GM21825 (cell line): Measurements from ENCODE around the gene FARS2.

Experiments
- ATAC-seq: cut with Tn5 transposase; IDR thresholded peaks from one replicate; pipeline ENCODE4 v1.9.1; 2021; ENCODE audit warnings: mild to moderate bottlenecking, moderate library complexity; ENCODE audit not compliant: unreplicated experiment

Gene FARS2

DNA sequence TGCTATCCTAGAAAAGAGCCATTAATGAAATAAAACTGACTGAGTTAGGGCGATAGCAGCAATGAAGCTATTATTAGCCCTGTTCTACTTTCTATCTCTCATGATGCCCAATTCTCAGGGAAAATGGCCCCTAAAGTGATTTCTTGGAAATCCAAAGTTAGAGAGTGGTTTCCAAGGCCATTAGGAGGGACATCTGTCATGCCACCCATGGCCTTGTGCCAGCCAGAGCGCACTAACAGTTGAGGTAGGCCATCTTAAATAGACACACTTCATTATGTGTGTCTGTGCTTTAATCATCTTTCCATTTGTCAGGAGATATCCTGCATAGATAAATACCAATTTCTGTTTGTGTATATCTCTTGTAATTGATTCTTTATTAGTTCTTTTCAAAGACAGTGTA is 483.8 kb downstream of the FARS2 start:
- ATAC-seq: no peak

DNA sequence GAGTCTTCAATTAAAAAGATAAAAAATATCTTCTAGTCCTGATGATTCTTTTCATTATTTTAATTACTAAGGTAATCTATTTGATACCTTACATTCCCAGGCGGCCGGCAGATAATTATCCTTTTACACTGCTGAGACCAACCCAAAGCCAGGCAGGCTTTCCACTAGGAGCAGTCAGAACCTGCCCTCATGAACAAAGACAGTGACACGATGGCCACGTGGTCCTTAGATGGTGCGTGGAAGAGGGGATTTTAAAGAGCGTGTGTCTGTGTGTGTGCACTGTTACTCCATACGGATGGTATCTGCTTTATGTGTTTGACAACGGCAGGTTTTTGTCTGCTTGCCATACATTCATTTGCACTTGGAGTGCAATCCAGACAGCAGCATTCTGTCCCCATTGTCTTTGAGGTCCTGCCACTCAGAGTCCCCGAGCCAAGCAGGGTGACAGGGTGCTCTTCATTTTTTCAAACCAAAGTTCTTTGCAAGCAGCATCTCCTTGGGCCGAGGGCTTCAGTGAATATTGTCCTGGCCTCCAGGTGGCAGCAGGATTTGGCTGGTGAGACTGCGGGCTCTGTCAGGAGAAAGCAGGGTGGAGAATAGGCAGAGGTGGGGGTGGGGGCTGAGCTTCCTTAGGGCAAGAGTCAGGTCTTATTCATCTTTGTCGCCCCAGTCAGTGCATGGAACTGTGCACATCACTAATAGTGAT is 484.9 kb downstream of the FARS2 start:
- no peak for ATAC-seq

DNA sequence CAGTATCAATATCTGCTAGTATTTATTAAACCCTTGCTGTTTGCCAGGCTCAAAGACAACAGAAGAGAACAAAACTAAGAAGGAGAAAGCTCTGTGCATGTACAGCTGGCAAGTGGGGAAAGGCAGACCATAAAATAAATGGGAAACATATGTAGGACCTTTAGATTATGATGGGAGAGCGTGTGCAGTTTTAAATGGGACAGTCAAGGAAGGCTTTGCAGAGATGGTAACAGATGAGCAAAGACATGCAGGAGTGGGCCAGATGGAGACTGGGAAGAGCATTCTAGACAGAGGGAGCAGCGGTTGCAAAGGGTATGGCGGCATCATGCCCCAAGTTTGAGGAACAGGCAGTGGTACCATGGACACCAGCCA is 485.4 kb downstream of the FARS2 start:
- ATAC-seq: no peak

GRCh38 chr6:5747379-5747778 is 486.1 kb downstream of the FARS2 start:
- ATAC-seq: no peak

- no peak for ATAC-seq
Observed at GRCh38 chr6:5749016-5749650, 487.8 kb downstream of the FARS2 start.

DNA sequence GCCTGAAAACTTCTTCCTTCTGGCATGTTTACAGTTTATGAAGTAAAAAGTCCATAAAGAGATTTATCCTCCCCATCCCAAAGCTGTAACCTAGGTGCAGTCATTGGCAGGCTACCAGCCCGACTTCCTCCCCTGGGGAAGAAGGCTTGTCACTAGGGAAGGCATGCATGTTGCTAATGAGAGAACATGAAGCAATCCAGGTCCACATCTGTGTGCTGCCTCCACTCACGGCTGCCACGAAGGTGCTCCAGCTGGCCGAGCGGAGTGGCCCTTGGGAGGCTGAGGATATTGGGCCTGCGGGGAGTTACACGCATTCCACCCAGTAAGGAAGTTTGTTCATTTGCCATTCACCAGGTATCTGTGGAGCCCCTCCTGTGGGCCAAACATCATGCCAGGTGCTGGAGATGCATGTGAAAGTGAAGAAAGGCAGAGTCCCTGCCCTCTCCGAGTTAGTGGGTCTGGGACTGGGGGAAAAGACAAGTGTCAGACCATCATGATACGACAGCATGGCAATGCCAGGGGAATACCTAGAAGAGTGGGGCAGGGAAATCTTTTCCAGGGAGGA is 488.4 kb downstream of the FARS2 start:
- no peak for ATAC-seq

- no peak for ATAC-seq
Observed at GRCh38 chr6:5751525-5752390, 490.4 kb downstream of the FARS2 start.

- ATAC-seq: no peak
Observed at GRCh38 chr6:5752391-5752680, 491.0 kb downstream of the FARS2 start.

DNA sequence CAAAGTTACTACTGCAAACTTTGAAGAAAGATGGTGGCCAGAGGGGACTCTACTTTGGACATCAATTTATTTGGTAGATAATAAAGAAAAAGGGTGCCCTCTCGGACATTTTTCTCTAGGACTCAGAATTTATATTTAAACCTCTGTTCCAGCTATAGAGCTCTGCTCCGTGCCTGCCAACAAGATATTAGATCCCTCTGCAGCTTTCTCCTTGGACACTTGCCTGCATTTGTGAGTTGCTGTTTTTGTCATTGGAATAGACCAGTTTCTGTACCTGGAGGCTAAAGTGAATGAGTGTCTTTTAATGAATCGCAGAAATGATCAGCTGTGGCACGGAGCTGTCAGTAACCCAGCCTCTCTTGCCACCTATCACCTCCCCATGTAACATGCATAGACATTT is 491.9 kb downstream of the FARS2 start:
- ATAC-seq: no peak

DNA sequence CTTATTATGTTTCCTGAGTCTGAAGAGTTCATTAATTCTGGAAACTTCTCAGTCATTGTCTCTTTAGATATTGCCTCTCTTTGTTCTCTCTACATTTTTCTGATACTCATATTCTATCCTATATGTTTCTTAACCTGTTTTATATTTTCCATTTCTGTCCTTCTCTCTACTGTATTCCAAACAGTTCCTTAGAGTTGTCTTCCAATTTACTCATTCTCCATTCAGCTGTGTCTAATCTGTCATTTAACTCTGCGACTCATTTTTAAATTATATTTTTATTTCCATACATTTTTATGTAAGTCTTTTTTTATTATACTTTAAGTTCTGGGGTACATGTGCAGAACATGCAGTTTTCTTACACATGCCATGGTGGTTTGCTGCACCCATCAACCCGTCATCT is 493.6 kb downstream of the FARS2 start:
- no peak for ATAC-seq

- no peak for ATAC-seq
Observed at GRCh38 chr6:5759571-5759970, 498.3 kb downstream of the FARS2 start.

DNA sequence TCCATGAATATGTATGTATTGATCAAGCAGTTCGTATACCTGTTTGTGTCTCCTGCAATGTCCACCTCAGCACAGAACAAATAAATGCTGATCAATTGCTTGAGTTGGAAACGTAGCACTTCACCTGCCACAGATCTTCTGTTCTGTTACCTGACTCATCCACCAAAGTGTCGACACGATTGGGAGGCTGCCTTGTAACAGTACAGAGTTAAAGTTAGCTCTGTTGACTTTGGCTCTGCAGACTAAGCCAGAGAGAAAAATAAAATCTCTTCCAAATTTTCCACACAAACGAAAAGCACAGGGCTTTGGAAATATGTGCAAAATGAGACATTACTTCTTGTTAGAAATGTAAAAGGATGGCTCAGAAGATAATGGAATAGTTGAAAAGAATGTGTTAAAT is 500.1 kb downstream of the FARS2 start:
- no peak for ATAC-seq

- no peak for ATAC-seq
Observed at GRCh38 chr6:5762561-5762968, 501.3 kb downstream of the FARS2 start.

- no peak for ATAC-seq
Observed at GRCh38 chr6:5763407-5763806, 502.1 kb downstream of the FARS2 start.

DNA sequence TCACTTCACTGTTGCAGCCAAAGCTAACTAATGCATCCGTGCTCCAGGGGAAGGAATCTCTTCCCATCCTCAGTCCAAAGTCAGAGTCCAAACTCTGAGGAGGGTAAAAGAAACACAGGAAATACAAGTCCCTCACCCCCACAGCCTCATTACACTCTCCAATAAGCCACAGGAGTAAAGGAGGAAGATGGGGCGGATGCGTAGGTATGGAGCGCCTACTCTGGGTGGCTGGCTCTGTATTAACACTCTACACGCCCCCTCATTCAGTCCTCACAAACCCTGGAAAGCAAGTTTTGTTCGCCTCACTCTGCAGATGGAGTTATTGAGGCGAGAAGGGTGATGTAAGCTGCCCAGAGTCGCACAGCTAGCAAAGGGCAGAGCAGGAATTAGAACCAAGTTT is 502.6 kb downstream of the FARS2 start:
- ATAC-seq: peak; percentile 28

DNA sequence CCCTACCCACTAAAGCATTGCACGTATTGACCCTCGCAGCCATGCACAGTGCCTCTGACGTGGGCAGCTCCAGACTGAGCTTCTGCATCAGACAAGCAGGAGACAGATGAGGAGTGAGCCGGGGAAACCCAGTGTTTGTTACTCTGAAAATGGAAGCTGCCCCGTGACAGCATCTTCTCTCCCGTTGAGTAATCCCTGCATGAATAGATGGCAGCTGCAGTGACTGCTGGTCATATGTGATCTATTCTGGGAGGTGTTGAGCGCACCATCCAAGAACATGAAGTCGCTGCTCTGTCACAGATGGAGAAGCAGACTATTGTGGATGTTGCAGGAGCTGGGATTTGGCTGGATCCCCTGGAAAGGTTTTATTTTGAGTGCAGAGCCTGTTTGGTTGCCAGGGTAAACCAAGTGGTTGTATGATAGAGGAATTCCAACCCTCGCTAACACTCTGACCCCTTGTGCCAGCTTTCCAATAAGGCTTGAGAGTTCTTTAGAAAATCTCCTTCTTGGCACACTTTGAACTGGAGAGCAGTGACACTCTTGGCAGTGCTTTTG is 503.2 kb downstream of the FARS2 start:
- ATAC-seq: peak; percentile 49

DNA sequence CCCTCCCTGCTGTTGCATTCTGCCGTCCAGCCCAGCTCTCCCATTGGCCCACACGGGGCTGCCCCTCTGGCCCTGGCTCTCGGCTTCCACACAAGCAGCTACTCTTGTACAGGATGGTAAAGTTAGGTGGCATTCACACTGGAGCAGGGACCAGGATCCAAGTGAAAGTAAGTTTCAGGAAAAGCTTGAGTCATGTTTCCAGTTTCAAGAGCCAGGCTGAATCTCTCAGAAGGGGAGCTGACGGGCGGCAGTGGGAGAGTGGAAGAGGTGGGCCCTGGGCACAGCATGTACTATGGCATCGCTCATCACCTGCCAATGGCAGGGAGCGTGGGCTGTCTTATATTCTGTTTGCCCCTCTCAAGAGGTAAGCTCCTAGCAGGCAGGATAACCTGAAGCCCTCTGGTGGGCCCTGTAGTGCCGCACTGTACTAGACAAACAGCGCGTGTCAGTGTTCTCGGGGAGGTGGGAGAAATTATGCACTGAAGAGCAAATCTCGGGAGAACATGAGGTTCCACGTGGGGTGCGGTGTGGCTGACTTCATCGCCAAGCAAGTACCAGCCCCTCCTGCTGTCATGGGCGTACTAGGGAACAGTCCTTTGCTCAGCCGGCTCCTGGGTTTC is 503.9 kb downstream of the FARS2 start:
- no peak for ATAC-seq

- ATAC-seq: no peak
Observed at GRCh38 chr6:5766260-5766659, 504.9 kb downstream of the FARS2 start.

DNA sequence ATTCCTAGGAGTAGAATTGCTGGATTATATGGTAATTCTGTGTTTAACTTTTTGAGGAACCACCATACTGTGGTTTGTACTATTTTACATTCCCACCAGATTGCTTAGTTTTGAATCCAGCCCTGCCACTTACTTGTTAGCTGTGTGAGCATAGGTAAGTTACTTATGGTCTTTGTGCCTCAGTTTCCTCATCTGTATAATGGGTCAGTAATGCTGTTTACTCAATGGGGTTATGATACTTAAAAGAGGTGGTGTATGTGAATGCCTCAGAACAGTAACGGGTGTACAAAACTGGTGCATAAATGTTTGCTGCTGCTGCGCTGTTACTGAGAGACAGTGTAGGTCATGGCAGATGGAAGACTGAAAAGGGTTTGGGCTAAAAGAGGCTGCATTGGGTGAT is 506.2 kb downstream of the FARS2 start:
- ATAC-seq: no peak

GRCh38 chr6:5771211-5771610 is 509.9 kb downstream of the FARS2 start:
- no peak for ATAC-seq

- ATAC-seq: no peak
Observed at GRCh38 chr6:5771759-5772390, 510.6 kb downstream of the FARS2 start.
